ENCODE data around the gene SIGLEC6.

DNA sequence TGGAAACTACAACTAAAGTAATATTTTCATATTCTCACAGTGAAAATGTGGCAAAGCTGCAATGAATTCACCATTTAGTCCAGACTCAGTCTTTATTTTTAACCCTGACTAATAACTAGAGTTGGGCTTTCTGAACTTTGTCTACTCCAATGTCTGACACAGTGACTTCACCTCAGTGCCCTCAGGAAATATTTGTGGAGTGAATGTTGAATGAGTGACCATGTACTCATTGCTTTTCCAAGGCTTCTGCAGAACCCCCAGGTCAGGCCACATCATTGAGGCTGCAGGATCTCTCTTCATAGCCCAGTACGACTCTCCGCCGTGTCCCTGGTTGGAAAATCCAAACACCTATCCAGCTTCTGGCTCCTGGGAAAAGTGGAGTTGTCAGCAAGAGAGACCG lies 41.4 kb upstream of the SIGLEC6 start:
- TF ChIP-seq, protein P1, sequence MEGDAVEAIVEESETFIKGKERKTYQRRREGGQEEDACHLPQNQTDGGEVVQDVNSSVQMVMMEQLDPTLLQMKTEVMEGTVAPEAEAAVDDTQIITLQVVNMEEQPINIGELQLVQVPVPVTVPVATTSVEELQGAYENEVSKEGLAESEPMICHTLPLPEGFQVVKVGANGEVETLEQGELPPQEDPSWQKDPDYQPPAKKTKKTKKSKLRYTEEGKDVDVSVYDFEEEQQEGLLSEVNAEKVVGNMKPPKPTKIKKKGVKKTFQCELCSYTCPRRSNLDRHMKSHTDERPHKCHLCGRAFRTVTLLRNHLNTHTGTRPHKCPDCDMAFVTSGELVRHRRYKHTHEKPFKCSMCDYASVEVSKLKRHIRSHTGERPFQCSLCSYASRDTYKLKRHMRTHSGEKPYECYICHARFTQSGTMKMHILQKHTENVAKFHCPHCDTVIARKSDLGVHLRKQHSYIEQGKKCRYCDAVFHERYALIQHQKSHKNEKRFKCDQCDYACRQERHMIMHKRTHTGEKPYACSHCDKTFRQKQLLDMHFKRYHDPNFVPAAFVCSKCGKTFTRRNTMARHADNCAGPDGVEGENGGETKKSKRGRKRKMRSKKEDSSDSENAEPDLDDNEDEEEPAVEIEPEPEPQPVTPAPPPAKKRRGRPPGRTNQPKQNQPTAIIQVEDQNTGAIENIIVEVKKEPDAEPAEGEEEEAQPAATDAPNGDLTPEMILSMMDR (IDR thresholded peaks at IDR 0.05 in 4 of 5, conservative IDR thresholded peaks at IDR 0.05 in 1 of 5), result no peak
- TF ChIP-seq POLR2A (IDR thresholded peaks at IDR 0.05), result no peak
